Measurements from ENCODE around the gene SNRNP48.

Gene SNRNP48

GRCh38 chr6:7636151-7636550, 46.2 kb downstream of the SNRNP48 start:
- Histone ChIP-seq H3K27ac (ENCODE audit: extremely low read depth, low read depth, low read length) (no peak overlapping the region), H3K9me3 (ENCODE audit: control insufficient read depth, insufficient read depth, low read depth, low read length) (no peaks in the 10 kb centered on the region), H3K4me1 (ENCODE audit: control insufficient read depth, insufficient read depth, low read length) (0 out of 2 replicates have a peak, but pooled peaks cover 3% of the 10 kb centered on the region), H3K36me3 (ENCODE audit: control insufficient read depth in 2 of 2, insufficient read depth in 1 of 2, low read length in 2 of 2) (no peaks in the 10 kb centered on the region), H3K4me3 (ENCODE audit: low read depth, low read length) (no peak overlapping the region)
- TF ChIP-seq REST (tag by site-specific recombination; IDR thresholded peaks at IDR 0.05) (no peak), ZNF211 (tag by site-specific recombination; IDR thresholded peaks at IDR 0.05; ENCODE audit: low read depth) (no peak), BCL6B (tag by site-specific recombination; IDR thresholded peaks at IDR 0.05) (no peak), ZNF660 (tag by site-specific recombination; IDR thresholded peaks at IDR 0.05) (no peak), HOXD13 (CRISPR knock-in tag; IDR thresholded peaks at IDR 0.05; ENCODE audit: borderline replicate concordance) (no peak), YY2 (tag by site-specific recombination; IDR thresholded peaks at IDR 0.05) (no peak), ZNF785 (tag by site-specific recombination; IDR thresholded peaks at IDR 0.05) (no peak), WT1 (tag by site-specific recombination; IDR thresholded peaks at IDR 0.05) (no peak), ZNF362 (tag by site-specific recombination; IDR thresholded peaks at IDR 0.05) (no peak), SP3 (tag by site-specific recombination; IDR thresholded peaks at IDR 0.05) (no peak)
- CTCF ChIA-PET, result no interaction called here
- POLR2A ChIA-PET, result no interaction called here

- CTCF ChIA-PET, result no interaction called here
- no peaks in the 10 kb centered on the region for H3K9me3 ChIP-seq (ENCODE audit: control insufficient read depth, insufficient read depth, low read depth, low read length)
- H3K27ac ChIP-seq (ENCODE audit: extremely low read depth, low read depth, low read length), result no peak overlapping the region
- no peaks in the 10 kb centered on the region for H3K36me3 ChIP-seq (ENCODE audit: control insufficient read depth in 2 of 2, insufficient read depth in 1 of 2, low read length in 2 of 2)
- H3K4me1 ChIP-seq (ENCODE audit: control insufficient read depth, insufficient read depth, low read length), result 0 out of 2 replicates have a peak, but pooled peaks cover 3% of the 10 kb centered on the region
- H3K4me3 ChIP-seq (ENCODE audit: low read depth, low read length), result no peak overlapping the region
- POLR2A ChIA-PET, result no interaction called here
- TF ChIP-seq ZFHX2 (tag by site-specific recombination; conservative IDR thresholded peaks at IDR 0.05) (no peak), ZSCAN5A (tag by site-specific recombination; IDR thresholded peaks at IDR 0.05) (no peak), ZNF530 (tag by site-specific recombination; IDR thresholded peaks at IDR 0.05; ENCODE audit: low read depth) (no peak), MZF1 (tag by site-specific recombination; IDR thresholded peaks at IDR 0.05; ENCODE audit: borderline replicate concordance) (no peak), ZBTB8A (tag by site-specific recombination; IDR thresholded peaks at IDR 0.05) (no peak), ZSCAN30 (tag by site-specific recombination; IDR thresholded peaks at IDR 0.05) (no peak), ZNF140 (tag by site-specific recombination; IDR thresholded peaks at IDR 0.05) (no peak), ZFP37 (tag by site-specific recombination; IDR thresholded peaks at IDR 0.05) (no peak), EGR2 (tag by site-specific recombination; IDR thresholded peaks at IDR 0.05; ENCODE audit: low read depth) (no peak), ZNF660 (tag by site-specific recombination; IDR thresholded peaks at IDR 0.05) (no peak), ZNF335 (tag by site-specific recombination; conservative IDR thresholded peaks at IDR 0.05) (no peak), ZBTB21 (tag by site-specific recombination; IDR thresholded peaks at IDR 0.05) (no peak), ZNF302 (tag by site-specific recombination; IDR thresholded peaks at IDR 0.05; ENCODE audit: low read depth) (no peak), ZNF155 (tag by site-specific recombination; IDR thresholded peaks at IDR 0.05) (no peak), HIC1 (tag by site-specific recombination; IDR thresholded peaks at IDR 0.05) (no peak), ATF2 (tag by site-specific recombination; IDR thresholded peaks at IDR 0.05; ENCODE audit: low read depth) (no peak)
Observed at GRCh38 chr6:7637533-7637932, 47.5 kb downstream of the SNRNP48 start.
